Measurements from ENCODE around the gene N4BP2L2.

The N4BP2L2 gene

DNA sequence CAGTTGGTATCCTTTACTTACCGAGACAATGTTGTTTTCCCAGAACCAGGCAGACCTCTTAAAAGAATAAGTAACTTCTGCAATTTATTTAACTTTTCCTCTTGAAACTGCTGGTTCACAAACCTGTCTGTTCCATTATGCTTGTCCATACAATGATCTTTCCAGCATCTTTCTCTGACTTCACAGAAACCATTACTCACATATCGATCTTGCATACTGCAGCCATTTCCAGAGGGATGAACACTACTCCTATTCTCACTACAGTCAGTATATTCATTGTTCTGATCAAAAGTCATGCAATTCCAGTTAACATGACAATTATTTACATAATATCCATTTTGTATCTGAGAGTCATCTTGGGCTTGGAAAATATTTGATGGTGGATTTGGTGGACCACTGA, 2.8 kb downstream of the N4BP2L2 start:
- Histone ChIP-seq H3K9me3 (ENCODE audit: control insufficient read depth, low read length) (no peaks in the 10 kb centered on the region), H3K27ac (ENCODE audit: insufficient read depth, low read length, poor library complexity, severe bottlenecking) (no peak overlapping the region), H3K4me1 (ENCODE audit: control insufficient read depth, insufficient read depth, low read length, poor library complexity, severe bottlenecking) (peaks cover 25% of the 10 kb centered on the region), H3K27me3 (replicated peaks; ENCODE audit: control insufficient read depth, insufficient read depth, low read length, poor library complexity, severe bottlenecking) (no peaks in the 10 kb centered on the region), H3K4me3 (ENCODE audit: insufficient read depth, low read depth, low read length, poor library complexity, severe bottlenecking) (no peak overlapping the region), H3K36me3 (ENCODE audit: control insufficient read depth, insufficient read depth, low read length) (peaks cover 14% of the 10 kb centered on the region)
- no peak for DNase-seq

- peaks cover 25% of the 10 kb centered on the region for H3K4me1 ChIP-seq (ENCODE audit: control insufficient read depth, insufficient read depth, low read length, poor library complexity, severe bottlenecking)
- H3K36me3 ChIP-seq (ENCODE audit: control insufficient read depth, insufficient read depth, low read length), result peaks cover 14% of the 10 kb centered on the region
- no peak for DNase-seq
- no peaks in the 10 kb centered on the region for H3K9me3 ChIP-seq (ENCODE audit: control insufficient read depth, low read length)
- no peaks in the 10 kb centered on the region for H3K27me3 ChIP-seq (replicated peaks; ENCODE audit: control insufficient read depth, insufficient read depth, low read length, poor library complexity, severe bottlenecking)
- H3K4me3 ChIP-seq (ENCODE audit: insufficient read depth, low read depth, low read length, poor library complexity, severe bottlenecking), result no peak overlapping the region
- H3K27ac ChIP-seq (ENCODE audit: insufficient read depth, low read length, poor library complexity, severe bottlenecking), result no peak overlapping the region
These were observed 3.5 kb downstream of the N4BP2L2 start for GRCh38 chr13:32535115-32535514.

- peak overlapping the region; percentile 33 for H3K4me3 ChIP-seq (ENCODE audit: insufficient read depth, low read depth, low read length, poor library complexity, severe bottlenecking)
- peak overlapping the region; percentile 40 for H3K27ac ChIP-seq (ENCODE audit: insufficient read depth, low read length, poor library complexity, severe bottlenecking)
- DNase-seq, result no peak
- no peaks in the 10 kb centered on the region for H3K9me3 ChIP-seq (ENCODE audit: control insufficient read depth, low read length)
- H3K36me3 ChIP-seq (ENCODE audit: control insufficient read depth, insufficient read depth, low read length), result peaks cover 6% of the 10 kb centered on the region
- H3K27me3 ChIP-seq (replicated peaks; ENCODE audit: control insufficient read depth, insufficient read depth, low read length, poor library complexity, severe bottlenecking), result no peaks in the 10 kb centered on the region
- peaks cover 19% of the 10 kb centered on the region for H3K4me1 ChIP-seq (ENCODE audit: control insufficient read depth, insufficient read depth, low read length, poor library complexity, severe bottlenecking)
These were observed 7.7 kb downstream of the N4BP2L2 start for GRCh38 chr13:32530841-32531253.

- H3K36me3 ChIP-seq (ENCODE audit: control insufficient read depth, insufficient read depth, low read length), result no peaks in the 10 kb centered on the region
- H3K27me3 ChIP-seq (replicated peaks; ENCODE audit: control insufficient read depth, insufficient read depth, low read length, poor library complexity, severe bottlenecking), result no peaks in the 10 kb centered on the region
- no peak overlapping the region for H3K4me3 ChIP-seq (ENCODE audit: insufficient read depth, low read depth, low read length, poor library complexity, severe bottlenecking)
- H3K9me3 ChIP-seq (ENCODE audit: control insufficient read depth, low read length), result no peaks in the 10 kb centered on the region
- H3K27ac ChIP-seq (ENCODE audit: insufficient read depth, low read length, poor library complexity, severe bottlenecking), result no peak overlapping the region
- DNase-seq, result no peak
- H3K4me1 ChIP-seq (ENCODE audit: control insufficient read depth, insufficient read depth, low read length, poor library complexity, severe bottlenecking), result peaks cover 7% of the 10 kb centered on the region
These were observed 10.2 kb downstream of the N4BP2L2 start for GRCh38 chr13:32528358-32528757.

DNA sequence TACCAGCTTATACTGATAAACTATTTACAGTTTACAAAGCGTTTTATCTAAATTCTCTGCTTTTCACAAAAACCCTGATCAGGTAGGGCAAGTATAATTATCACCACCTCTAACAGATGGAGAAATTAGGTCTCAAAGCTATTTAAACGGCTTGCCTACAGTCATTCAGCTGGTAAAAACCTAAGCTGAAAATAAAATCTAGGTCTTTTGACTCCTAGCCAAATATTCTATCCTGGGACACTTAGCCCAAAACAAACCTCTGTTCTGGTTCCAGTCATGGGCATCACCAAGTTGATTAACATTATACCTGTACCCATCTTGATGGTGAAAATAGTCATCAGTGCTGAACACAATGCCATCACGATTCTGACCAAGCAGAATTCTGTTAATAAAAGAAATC, 11.4 kb downstream of the N4BP2L2 start:
- Histone ChIP-seq H3K9me3 (ENCODE audit: control insufficient read depth, low read length) (no peaks in the 10 kb centered on the region), H3K27ac (ENCODE audit: insufficient read depth, low read length, poor library complexity, severe bottlenecking) (no peak overlapping the region), H3K4me1 (ENCODE audit: control insufficient read depth, insufficient read depth, low read length, poor library complexity, severe bottlenecking) (peaks cover 7% of the 10 kb centered on the region), H3K36me3 (ENCODE audit: control insufficient read depth, insufficient read depth, low read length) (no peaks in the 10 kb centered on the region), H3K27me3 (replicated peaks; ENCODE audit: control insufficient read depth, insufficient read depth, low read length, poor library complexity, severe bottlenecking) (no peaks in the 10 kb centered on the region), H3K4me3 (ENCODE audit: insufficient read depth, low read depth, low read length, poor library complexity, severe bottlenecking) (no peak overlapping the region)
- DNase-seq, result no peak

GRCh38 chr13:32525766-32526165, 12.8 kb downstream of the N4BP2L2 start:
- Histone ChIP-seq H3K4me3 (ENCODE audit: insufficient read depth, low read depth, low read length, poor library complexity, severe bottlenecking) (no peak overlapping the region), H3K27me3 (replicated peaks; ENCODE audit: control insufficient read depth, insufficient read depth, low read length, poor library complexity, severe bottlenecking) (no peaks in the 10 kb centered on the region), H3K9me3 (ENCODE audit: control insufficient read depth, low read length) (no peaks in the 10 kb centered on the region), H3K4me1 (ENCODE audit: control insufficient read depth, insufficient read depth, low read length, poor library complexity, severe bottlenecking) (no peaks in the 10 kb centered on the region), H3K36me3 (ENCODE audit: control insufficient read depth, insufficient read depth, low read length) (peaks cover 9% of the 10 kb centered on the region), H3K27ac (ENCODE audit: insufficient read depth, low read length, poor library complexity, severe bottlenecking) (no peak overlapping the region)
- no peak for DNase-seq

DNA sequence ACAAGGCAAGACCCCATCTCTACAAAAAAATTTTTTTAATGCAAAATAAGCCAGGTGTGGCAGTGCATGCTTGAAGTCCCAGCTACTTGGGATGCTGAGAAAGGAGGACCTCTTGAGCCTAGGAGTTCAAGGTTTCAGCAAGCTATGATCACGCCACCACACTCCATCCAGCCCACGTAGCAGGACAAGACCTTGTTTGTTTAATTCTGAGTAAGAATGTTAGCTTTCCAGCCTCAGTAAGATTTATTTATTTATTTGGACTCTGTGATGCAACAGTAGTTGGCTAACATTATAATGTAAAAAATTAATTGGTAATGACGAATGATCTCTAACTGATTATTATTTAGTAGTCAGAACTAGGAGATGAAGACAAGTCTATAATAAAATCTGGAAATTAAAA, 23.3 kb downstream of the N4BP2L2 start:
- no peak for DNase-seq
- Histone ChIP-seq H3K4me1 (ENCODE audit: control insufficient read depth, insufficient read depth, low read length, poor library complexity, severe bottlenecking) (no peaks in the 10 kb centered on the region), H3K4me3 (ENCODE audit: insufficient read depth, low read depth, low read length, poor library complexity, severe bottlenecking) (no peak overlapping the region), H3K27me3 (replicated peaks; ENCODE audit: control insufficient read depth, insufficient read depth, low read length, poor library complexity, severe bottlenecking) (no peaks in the 10 kb centered on the region), H3K27ac (ENCODE audit: insufficient read depth, low read length, poor library complexity, severe bottlenecking) (no peak overlapping the region), H3K9me3 (ENCODE audit: control insufficient read depth, low read length) (no peaks in the 10 kb centered on the region), H3K36me3 (ENCODE audit: control insufficient read depth, insufficient read depth, low read length) (peaks cover 30% of the 10 kb centered on the region)

DNA sequence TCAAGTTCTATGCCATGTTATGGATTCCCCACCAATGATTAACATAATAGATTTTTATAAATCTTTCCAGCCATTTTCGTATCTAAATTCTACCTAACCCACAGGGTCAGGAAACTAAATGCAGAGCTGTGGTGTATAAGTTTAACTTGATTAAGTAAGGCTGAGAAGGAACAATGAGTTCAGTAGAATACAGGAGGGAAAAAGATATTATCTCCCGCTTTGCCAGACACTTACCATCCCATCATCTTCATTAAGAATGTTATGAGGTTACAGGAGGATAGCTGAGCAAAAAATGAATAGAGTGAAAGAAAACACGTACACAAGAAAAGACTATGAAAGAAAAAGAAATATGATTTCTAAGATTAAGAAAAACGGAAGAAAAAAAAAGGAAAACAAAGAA, 27.1 kb downstream of the N4BP2L2 start:
- Histone ChIP-seq H3K9me3 (ENCODE audit: control insufficient read depth, low read length) (no peaks in the 10 kb centered on the region), H3K27ac (ENCODE audit: insufficient read depth, low read length, poor library complexity, severe bottlenecking) (no peak overlapping the region), H3K27me3 (replicated peaks; ENCODE audit: control insufficient read depth, insufficient read depth, low read length, poor library complexity, severe bottlenecking) (no peaks in the 10 kb centered on the region), H3K4me3 (ENCODE audit: insufficient read depth, low read depth, low read length, poor library complexity, severe bottlenecking) (no peak overlapping the region), H3K36me3 (ENCODE audit: control insufficient read depth, insufficient read depth, low read length) (peaks cover 9% of the 10 kb centered on the region), H3K4me1 (ENCODE audit: control insufficient read depth, insufficient read depth, low read length, poor library complexity, severe bottlenecking) (no peaks in the 10 kb centered on the region)
- DNase-seq, result no peak

- Histone ChIP-seq H3K4me1 (ENCODE audit: control insufficient read depth, insufficient read depth, low read length, poor library complexity, severe bottlenecking) (no peaks in the 10 kb centered on the region), H3K27me3 (replicated peaks; ENCODE audit: control insufficient read depth, insufficient read depth, low read length, poor library complexity, severe bottlenecking) (no peaks in the 10 kb centered on the region), H3K4me3 (ENCODE audit: insufficient read depth, low read depth, low read length, poor library complexity, severe bottlenecking) (no peak overlapping the region), H3K9me3 (ENCODE audit: control insufficient read depth, low read length) (no peaks in the 10 kb centered on the region), H3K27ac (ENCODE audit: insufficient read depth, low read length, poor library complexity, severe bottlenecking) (no peak overlapping the region), H3K36me3 (ENCODE audit: control insufficient read depth, insufficient read depth, low read length) (no peaks in the 10 kb centered on the region)
- no peak for DNase-seq
These were observed 33.7 kb downstream of the N4BP2L2 start for GRCh38 chr13:32504876-32505275.

DNA sequence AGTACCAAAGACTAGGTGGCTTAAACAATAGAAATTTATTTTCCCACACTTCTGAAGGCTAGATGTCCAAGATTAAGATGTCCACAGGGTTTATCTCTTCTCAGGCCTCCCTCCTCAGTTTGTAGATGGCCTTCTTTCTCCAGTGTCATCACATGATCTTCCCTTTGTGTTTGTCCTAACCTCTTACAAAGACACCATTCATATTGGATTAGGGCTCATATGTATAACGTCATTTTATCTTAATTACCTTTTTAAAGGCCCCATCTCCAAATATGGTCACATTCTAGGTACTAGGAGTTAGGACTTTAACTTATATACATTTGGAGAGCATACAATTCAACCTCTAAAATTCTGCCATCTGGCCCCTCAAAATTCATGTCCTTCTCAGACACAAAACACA, 34.3 kb downstream of the N4BP2L2 start:
- H3K27ac ChIP-seq (ENCODE audit: insufficient read depth, low read length, poor library complexity, severe bottlenecking), result no peak overlapping the region
- H3K36me3 ChIP-seq (ENCODE audit: control insufficient read depth, insufficient read depth, low read length), result no peaks in the 10 kb centered on the region

GRCh38 chr13:32503727-32504126, 34.9 kb downstream of the N4BP2L2 start:
- no peaks in the 10 kb centered on the region for H3K4me1 ChIP-seq (ENCODE audit: control insufficient read depth, insufficient read depth, low read length, poor library complexity, severe bottlenecking)
- no peak overlapping the region for H3K4me3 ChIP-seq (ENCODE audit: insufficient read depth, low read depth, low read length, poor library complexity, severe bottlenecking)
- no peak for DNase-seq
- H3K9me3 ChIP-seq (ENCODE audit: control insufficient read depth, low read length), result no peaks in the 10 kb centered on the region
- no peak overlapping the region for H3K27ac ChIP-seq (ENCODE audit: insufficient read depth, low read length, poor library complexity, severe bottlenecking)
- no peaks in the 10 kb centered on the region for H3K27me3 ChIP-seq (replicated peaks; ENCODE audit: control insufficient read depth, insufficient read depth, low read length, poor library complexity, severe bottlenecking)
- H3K36me3 ChIP-seq (ENCODE audit: control insufficient read depth, insufficient read depth, low read length), result no peaks in the 10 kb centered on the region

More for the DNA sequence above, 34.3 kb downstream of the N4BP2L2 start:
- H3K9me3 ChIP-seq (ENCODE audit: control insufficient read depth, low read length), result no peaks in the 10 kb centered on the region
- H3K4me3 ChIP-seq (ENCODE audit: insufficient read depth, low read depth, low read length, poor library complexity, severe bottlenecking), result no peak overlapping the region
- no peaks in the 10 kb centered on the region for H3K4me1 ChIP-seq (ENCODE audit: control insufficient read depth, insufficient read depth, low read length, poor library complexity, severe bottlenecking)
- no peak for DNase-seq
- no peaks in the 10 kb centered on the region for H3K27me3 ChIP-seq (replicated peaks; ENCODE audit: control insufficient read depth, insufficient read depth, low read length, poor library complexity, severe bottlenecking)
